HL-60 (cell line): ENCODE results near the gene EIF1AD.
"Not testable (repeated sequence)": the region's sequence is repeated elsewhere in the genome, so short reads cannot be mapped to it uniquely, and the experiment has no call there.

Experiments used
- DNase-seq, 2 experiments: peaks; one replicate each; pipeline ENCODE4 v3.0.0-alpha.2; 2010 to 2020; ENCODE audit warnings: low read depth in 1 of 2, low spot score in 1 of 2
- H3K27ac ChIP-seq: fragments of 250-450 bp; sonication (Bioruptor Pico); replicated peaks from 2 replicates; pipeline ENCODE4 v1.5.1; 2020; ENCODE audit warnings: mild to moderate bottlenecking, moderate library complexity
- H3K27me3 ChIP-seq: fragments of 250-450 bp; sonication (Bioruptor Pico); 2 replicates; pipeline ENCODE4 v1.5.1; 2021; ENCODE audit warnings: mild to moderate bottlenecking, moderate library complexity; ENCODE audit not compliant: insufficient read depth, poor library complexity, severe bottlenecking
- H3K4me3 ChIP-seq: replicated peaks from 2 replicates; pipeline ENCODE4 v1.5.1; 2011; ENCODE audit warnings: mild to moderate bottlenecking, control low read depth, low read length; ENCODE audit not compliant: insufficient read depth
- CTCF ChIP-seq: IDR thresholded peaks from one replicate; pipeline ENCODE4 v1.5.1; 2011; ENCODE audit warnings: low read length, control low read depth, inconsistent platforms; ENCODE audit not compliant: insufficient read depth
- GABPA ChIP-seq: IDR thresholded peaks from 2 replicates; pipeline ENCODE4 v1.6.1; 2012; ENCODE audit warnings: low read depth
- POLR2AphosphoS5 ChIP-seq: IDR thresholded peaks from 2 replicates; pipeline ENCODE4 v1.6.1; 2012; ENCODE audit warnings: low read depth
- REST ChIP-seq: IDR thresholded peaks from 2 replicates; pipeline ENCODE4 v1.6.1; 2012; ENCODE audit warnings: low read depth; ENCODE audit not compliant: insufficient replicate concordance
- SPI1 ChIP-seq: IDR thresholded peaks from 2 replicates; pipeline ENCODE4 v1.6.1; 2012; ENCODE audit warnings: low read depth, mild to moderate bottlenecking, borderline replicate concordance

EIF1AD gene

GRCh38 chr11:65952052-65952521 lies 49.9 kb downstream of the EIF1AD start:
- no peak for DNase-seq
- Histone ChIP-seq H3K4me3 (no peak overlapping the region), H3K27me3 (no peaks in the 10 kb centered on the region), H3K27ac (no peak overlapping the region)
- TF ChIP-seq POLR2AphosphoS5 (no peak), CTCF (no peak)

GRCh38 chr11:65951641-65952040 lies 50.3 kb downstream of the EIF1AD start:
- H3K4me3 ChIP-seq, H3K27me3 ChIP-seq, DNase-seq, H3K27ac ChIP-seq: not testable (repeated sequence)

GRCh38 chr11:65950711-65951110 lies 51.2 kb downstream of the EIF1AD start:
- DNase-seq, H3K27me3 ChIP-seq, H3K4me3 ChIP-seq, H3K27ac ChIP-seq: not testable (repeated sequence)

- Histone ChIP-seq H3K27me3 (no peaks in the 10 kb centered on the region), H3K27ac (no peak overlapping the region), H3K4me3 (no peak overlapping the region)
- no peak for TF ChIP-seq POLR2AphosphoS5
- TF ChIP-seq REST = no peak
- TF ChIP-seq GABPA = no peak
- no peak for TF ChIP-seq SPI1
- TF ChIP-seq CTCF = no peak
- no peak for DNase-seq
These were observed 54.3 kb downstream of the EIF1AD start for GRCh38 chr11:65947603-65948125.

- Histone ChIP-seq H3K4me3 (no peak overlapping the region), H3K27me3 (no peaks in the 10 kb centered on the region), H3K27ac (no peak overlapping the region)
- TF ChIP-seq REST (no peak), GABPA (no peak), CTCF (no peak), POLR2AphosphoS5 (no peak), SPI1 (no peak)
- no peak for DNase-seq
These were observed 54.8 kb downstream of the EIF1AD start for GRCh38 chr11:65947133-65947532.
